Bronchial epithelial cell (primary cell): ENCODE results near the gene ZNF600. TPM values are rescaled to one million over a fixed set of nuclear protein-coding genes. Genes with fewer than 3 reads are reported as not detected.
"Not testable (repeated sequence)": the region's sequence is repeated elsewhere in the genome, so short reads cannot be mapped to it uniquely, and the experiment has no call there.

Experiments used
- DNase-seq: peaks from one replicate; pipeline ENCODE4 v3.0.0-alpha.2; 2010; ENCODE audit warnings: low read depth
- FAIRE-seq: peaks from 2 replicates; lab custom pipeline; 2011; peaks lifted over from hg19 to GRCh38; lab: Jason Lieb, UNC
- H3K27me3 ChIP-seq: 2 replicates; pipeline ENCODE4 v1.5.1; 2011; ENCODE audit warnings: low read length; ENCODE audit not compliant: control insufficient read depth, insufficient read depth
- H3K36me3 ChIP-seq: 2 replicates; pipeline ENCODE4 v1.5.1; 2011; ENCODE audit warnings: low read length; ENCODE audit not compliant: control insufficient read depth, insufficient read depth
- H3K4me3 ChIP-seq: 2 replicates; pipeline ENCODE4 v1.5.1; 2011; ENCODE audit warnings: mild to moderate bottlenecking, low read depth, low read length, control low read depth
- total RNA-seq: library from RNA; depleted of rRNA; stranded (reverse); fragments of >200 nt; gene quantifications from 2 replicates; pipeline ENCODE4 v1.2.1, GENCODE V29; 2014
- TF ChIP-seq, protein P1 (sequence below): IDR thresholded peaks from 2 replicates; pipeline ENCODE4 v1.5.1; 2011; ENCODE audit warnings: mild to moderate bottlenecking, moderate library complexity, low read length, control low read depth, inconsistent platforms; ENCODE audit not compliant: insufficient read depth, severe bottlenecking

Gene ZNF600
- total RNA-seq, 1 donor from 2014 or later, result 10.0 TPM

DNA sequence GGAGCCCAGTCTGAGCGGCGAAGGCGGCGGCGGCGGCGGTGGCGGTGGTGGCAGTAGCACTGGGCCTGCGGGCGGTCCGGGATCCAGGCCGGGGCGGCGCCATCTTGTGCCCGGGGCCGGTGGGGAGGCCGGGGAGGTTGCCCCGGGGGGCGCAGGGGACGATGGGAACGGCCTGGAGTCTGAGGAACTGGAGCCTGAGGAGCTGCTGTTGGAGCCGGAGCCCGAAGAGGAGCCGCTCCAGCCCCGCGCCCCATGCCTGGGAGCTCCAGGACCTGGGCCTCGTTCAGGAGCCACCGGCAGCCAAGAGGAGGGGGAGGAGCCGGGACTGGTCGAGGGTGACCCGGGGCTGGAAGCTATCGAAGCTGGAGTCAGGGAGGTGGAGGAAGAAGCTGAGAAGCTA lies 23.2 kb upstream of the ZNF600 start:
- no peak overlapping the region for H3K4me3 ChIP-seq
- no peaks in the 10 kb centered on the region for H3K27me3 ChIP-seq
- DNase-seq, result no peak
- no peak for FAIRE-seq
- H3K36me3 ChIP-seq, result peaks cover 9% of the 10 kb centered on the region
- TF ChIP-seq, protein P1, sequence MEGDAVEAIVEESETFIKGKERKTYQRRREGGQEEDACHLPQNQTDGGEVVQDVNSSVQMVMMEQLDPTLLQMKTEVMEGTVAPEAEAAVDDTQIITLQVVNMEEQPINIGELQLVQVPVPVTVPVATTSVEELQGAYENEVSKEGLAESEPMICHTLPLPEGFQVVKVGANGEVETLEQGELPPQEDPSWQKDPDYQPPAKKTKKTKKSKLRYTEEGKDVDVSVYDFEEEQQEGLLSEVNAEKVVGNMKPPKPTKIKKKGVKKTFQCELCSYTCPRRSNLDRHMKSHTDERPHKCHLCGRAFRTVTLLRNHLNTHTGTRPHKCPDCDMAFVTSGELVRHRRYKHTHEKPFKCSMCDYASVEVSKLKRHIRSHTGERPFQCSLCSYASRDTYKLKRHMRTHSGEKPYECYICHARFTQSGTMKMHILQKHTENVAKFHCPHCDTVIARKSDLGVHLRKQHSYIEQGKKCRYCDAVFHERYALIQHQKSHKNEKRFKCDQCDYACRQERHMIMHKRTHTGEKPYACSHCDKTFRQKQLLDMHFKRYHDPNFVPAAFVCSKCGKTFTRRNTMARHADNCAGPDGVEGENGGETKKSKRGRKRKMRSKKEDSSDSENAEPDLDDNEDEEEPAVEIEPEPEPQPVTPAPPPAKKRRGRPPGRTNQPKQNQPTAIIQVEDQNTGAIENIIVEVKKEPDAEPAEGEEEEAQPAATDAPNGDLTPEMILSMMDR, result no peak

DNA sequence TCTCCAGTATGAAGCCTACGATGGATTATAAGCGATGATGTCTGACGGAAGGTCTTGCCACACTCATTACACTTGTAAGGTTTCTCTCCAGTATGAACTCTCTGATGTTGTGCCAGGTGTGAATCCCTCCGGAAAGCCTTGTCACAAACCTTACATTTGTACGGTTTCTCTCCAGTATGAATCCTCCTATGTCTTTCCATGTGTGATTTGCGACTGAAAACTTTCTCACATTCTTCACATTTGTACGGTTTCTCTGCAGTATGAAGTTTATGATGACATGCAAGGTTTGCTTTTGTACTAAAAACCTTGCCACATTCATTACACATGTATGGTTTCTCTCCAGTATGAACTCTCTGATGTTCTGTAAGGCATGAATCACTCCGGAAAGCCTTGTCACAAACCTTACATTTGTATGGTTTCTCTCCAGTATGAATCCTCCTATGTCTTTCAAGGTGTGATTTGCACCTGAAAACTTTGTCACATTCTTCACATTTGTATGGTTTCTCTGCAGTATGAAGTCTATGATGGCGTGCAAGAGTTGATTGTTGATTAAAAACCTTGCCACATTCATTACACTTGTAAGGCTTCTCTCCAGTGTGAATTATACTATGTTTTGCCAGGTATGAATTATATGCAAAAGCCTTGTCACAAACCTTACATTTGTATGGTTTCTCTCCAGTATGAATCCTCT lies 13.5 kb upstream of the ZNF600 start:
- DNase-seq, FAIRE-seq, H3K36me3 ChIP-seq, H3K4me3 ChIP-seq, H3K27me3 ChIP-seq: not testable (repeated sequence)

DNA sequence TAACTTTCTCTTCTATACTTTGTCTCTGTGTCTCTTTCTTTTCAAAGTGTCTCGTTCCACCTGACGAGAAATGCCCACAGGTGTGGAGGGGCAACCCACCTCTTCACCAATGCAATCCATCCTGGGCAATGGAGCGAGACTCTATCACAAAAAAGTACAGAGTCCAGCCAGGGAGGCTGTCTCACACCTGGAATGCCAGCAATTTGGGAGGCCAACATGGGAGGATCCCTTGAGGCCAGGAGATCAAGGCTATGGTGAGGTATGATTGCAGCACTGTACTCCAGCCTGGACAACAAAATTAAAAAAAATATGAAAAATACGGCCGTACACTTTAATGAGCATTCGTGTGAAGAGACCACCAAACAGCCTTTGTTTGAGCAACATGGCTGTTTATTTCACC lies 2.8 kb upstream of the ZNF600 start:
- DNase-seq (no peak), FAIRE-seq (no peak)
- TF ChIP-seq, protein P1, result no peak
- no peaks in the 10 kb centered on the region for H3K27me3 ChIP-seq
- no peak overlapping the region for H3K4me3 ChIP-seq
- H3K36me3 ChIP-seq, result no peaks in the 10 kb centered on the region

DNA sequence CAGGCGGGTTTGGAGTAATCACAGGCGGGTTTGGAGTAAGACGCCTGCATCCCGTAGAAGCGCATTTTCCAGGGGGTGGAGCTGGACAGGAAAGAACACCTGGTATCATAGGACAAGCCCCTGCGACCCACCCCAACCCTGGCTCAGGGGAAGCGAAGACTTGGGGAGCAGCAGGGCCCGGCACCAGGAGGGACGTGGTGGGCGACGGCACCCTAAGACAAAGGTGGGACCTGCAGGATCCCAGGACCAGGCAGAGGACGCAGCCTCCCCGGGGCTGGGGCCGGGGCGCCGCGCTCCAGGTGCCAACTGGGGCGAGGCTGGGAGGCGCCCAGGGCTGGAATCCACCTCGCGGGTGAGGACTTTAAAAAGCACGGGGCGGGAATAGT lies 520 bp downstream of the ZNF600 start:
- FAIRE-seq (no peak), DNase-seq (peak; percentile 1)
- no peaks in the 10 kb centered on the region for H3K27me3 ChIP-seq
- TF ChIP-seq, protein P1, result no peak
- H3K4me3 ChIP-seq, result peak overlapping the region; percentile 57
- peaks cover 2% of the 10 kb centered on the region for H3K36me3 ChIP-seq

DNA sequence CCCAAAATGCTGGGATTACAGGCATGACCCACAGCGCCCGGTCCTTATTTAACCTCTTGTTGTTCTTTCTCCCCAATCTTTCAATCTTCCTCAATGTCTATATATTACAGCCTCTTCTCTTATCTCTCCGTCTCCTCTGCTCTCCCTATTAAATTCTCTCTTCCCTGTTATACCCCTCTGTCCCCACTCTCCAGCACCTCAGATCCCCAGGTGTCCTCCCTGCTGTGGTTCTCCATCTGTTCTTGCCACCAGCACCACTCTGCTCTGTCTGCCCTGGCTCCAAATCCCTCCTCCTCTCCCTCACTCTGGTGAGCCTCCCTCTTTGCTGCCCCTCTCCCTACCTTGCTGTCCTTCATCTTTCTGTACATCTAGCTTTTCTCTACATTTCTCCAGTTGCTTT lies 1.1 kb downstream of the ZNF600 start:
- DNase-seq (no peak), FAIRE-seq (no peak)
- Histone ChIP-seq H3K36me3 (peaks cover 2% of the 10 kb centered on the region), H3K27me3 (no peaks in the 10 kb centered on the region), H3K4me3 (no peak overlapping the region)
- TF ChIP-seq, protein P1, result no peak

DNA sequence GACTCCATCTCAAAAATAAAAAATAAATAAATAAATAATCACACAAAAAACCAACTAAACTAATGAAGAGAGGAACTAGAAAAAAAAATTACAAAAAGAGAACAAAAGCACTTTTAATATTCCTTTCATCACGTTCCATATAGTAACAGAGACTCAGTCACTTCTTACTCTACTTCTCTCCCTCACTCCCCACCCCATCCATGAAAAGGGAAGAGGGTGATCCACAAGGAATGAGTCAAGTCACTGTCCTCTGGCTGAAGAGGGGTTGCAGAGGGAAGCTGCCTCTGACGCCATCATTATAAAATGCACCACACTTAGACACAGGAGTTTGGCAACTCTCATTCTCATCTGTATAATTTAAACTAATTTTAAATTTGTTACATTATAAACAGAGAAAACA lies 3.7 kb downstream of the ZNF600 start:
- not testable (repeated sequence) for DNase-seq, H3K4me3 ChIP-seq, H3K27me3 ChIP-seq, H3K36me3 ChIP-seq, FAIRE-seq

DNA sequence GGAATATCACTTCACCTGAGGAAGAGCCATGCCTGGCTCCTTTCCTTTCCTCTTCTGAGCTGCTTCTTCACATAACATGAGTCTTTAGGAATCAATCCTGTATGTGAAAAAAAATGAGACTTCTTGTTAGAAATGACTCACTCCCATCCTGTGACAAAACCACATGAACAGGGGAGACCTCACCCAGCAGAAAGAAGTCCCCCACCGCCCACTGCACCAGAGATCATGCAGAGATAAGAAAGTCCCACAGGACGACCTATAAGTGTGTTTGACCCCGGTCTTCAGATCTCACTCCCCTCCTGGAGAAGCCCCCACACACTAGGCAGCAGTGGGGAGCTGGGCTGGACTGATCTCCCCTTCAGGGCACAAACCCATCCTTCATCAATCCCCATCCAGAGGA lies 7.8 kb downstream of the ZNF600 start:
- DNase-seq (peak; percentile 2), FAIRE-seq (no peak)
- TF ChIP-seq, protein P1, result no peak
- Histone ChIP-seq H3K4me3 (no peak overlapping the region), H3K27me3 (no peaks in the 10 kb centered on the region), H3K36me3 (peaks cover 9% of the 10 kb centered on the region)

DNA sequence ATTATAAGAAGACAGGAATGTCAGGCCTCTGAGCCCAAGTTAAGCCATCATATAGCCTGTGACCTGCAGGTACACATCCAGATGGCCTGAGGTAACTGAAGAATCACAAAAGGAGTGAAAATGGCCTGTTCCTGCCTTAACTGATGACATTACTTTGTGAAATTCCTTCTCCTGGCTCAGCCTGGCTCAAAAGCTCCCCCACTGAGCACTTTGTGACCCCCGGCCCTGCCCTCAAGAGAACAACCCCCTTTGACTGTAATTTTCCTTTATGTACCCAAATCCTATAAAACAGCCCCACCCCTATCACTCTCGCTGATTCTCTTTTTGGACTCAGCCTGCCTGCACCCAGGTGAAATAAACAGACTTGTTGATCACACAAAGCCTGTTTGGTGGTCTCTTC lies 30.1 kb downstream of the ZNF600 start:
- not testable (repeated sequence) for H3K36me3 ChIP-seq, H3K4me3 ChIP-seq, DNase-seq, FAIRE-seq, H3K27me3 ChIP-seq
